ENCODE measurements around the gene KIF5C.

DNA sequence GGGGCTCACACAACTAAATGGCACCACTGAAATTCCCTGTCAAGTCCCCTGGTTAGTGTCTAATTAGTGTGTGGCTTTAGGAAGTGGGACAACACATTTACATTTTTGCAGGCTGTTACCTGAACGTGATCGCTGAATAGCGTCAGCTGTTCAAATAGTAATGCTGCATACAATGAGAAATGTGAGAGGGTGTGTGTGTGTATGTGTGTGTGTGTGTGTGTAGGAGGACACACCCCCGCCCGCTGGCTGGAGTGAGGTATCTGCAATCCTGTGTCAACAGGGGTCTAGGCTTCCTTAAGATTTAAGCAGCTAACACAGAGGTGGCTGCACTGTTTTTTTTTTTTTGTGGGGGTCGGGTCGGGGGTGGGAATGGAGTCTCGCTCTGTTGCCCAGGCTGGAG, 158.7 kb downstream of the KIF5C start:
- TF ChIP-seq CTCF (IDR thresholded peaks at IDR 0.05) (no peak), POLR2A (IDR thresholded peaks at IDR 0.05) (no peak)

Data from Peyer's patch (tissue), 4 donors.